GM10266 (cell line): ENCODE measurements around the gene STX3.
"Not testable (repeated sequence)": the region's sequence is repeated elsewhere in the genome, so short reads cannot be mapped to it uniquely, and the experiment has no call there.

Experiments used
- DNase-seq: peaks from one replicate; pipeline ENCODE4 v3.0.0; 2012; ENCODE audit errors: extremely low spot score
- CTCF ChIP-seq: IDR thresholded peaks from 2 replicates; pipeline ENCODE4 v1.5.1; 2012; ENCODE audit warnings: mild to moderate bottlenecking, low read depth; ENCODE audit not compliant: control insufficient read depth, insufficient read depth; ENCODE audit errors: missing control alignments

Gene STX3

GRCh38 chr11:59777104-59777503, 21.9 kb downstream of the STX3 start:
- no peak for TF ChIP-seq CTCF

GRCh38 chr11:59778122-59778521, 22.9 kb downstream of the STX3 start:
- DNase-seq = no peak
- no peak for TF ChIP-seq CTCF

More at GRCh38 chr11:59777104-59777503, 21.9 kb downstream of the STX3 start:
- no peak for DNase-seq

GRCh38 chr11:59779487-59779886, 24.3 kb downstream of the STX3 start:
- DNase-seq = no peak
- no peak for TF ChIP-seq CTCF

GRCh38 chr11:59782080-59782479, 26.9 kb downstream of the STX3 start:
- DNase-seq = no peak
- TF ChIP-seq CTCF = no peak

- no peak for TF ChIP-seq CTCF
- no peak for DNase-seq
Observed at GRCh38 chr11:59783632-59784090, 28.5 kb downstream of the STX3 start.

- not testable (repeated sequence) for DNase-seq
Observed at GRCh38 chr11:59784441-59784840, 29.3 kb downstream of the STX3 start.

- DNase-seq = no peak
- no peak for TF ChIP-seq CTCF
Observed at GRCh38 chr11:59785818-59786217, 30.6 kb downstream of the STX3 start.

GRCh38 chr11:59787255-59787588, 32.0 kb downstream of the STX3 start:
- no peak for DNase-seq
- TF ChIP-seq CTCF = no peak
